ENCODE data around the gene HELZ2.

GRCh38 chr20:63553251-63553932 lies 20.6 kb downstream of the HELZ2 start:
- TF ChIP-seq EP300 (IDR thresholded peaks at IDR 0.05; ENCODE audit: borderline replicate concordance in 1 of 2, low read depth in 1 of 2, low read length in 1 of 2) (no peak), CTCF (IDR thresholded peaks at IDR 0.05) (no peak), YY1 (IDR thresholded peaks at IDR 0.05; ENCODE audit: low read depth) (no peak), FOXM1 (IDR thresholded peaks at IDR 0.05; ENCODE audit: low read depth) (no peak), SMC3 (IDR thresholded peaks at IDR 0.05; ENCODE audit: low read depth, low read length) (no peak), POLR2AphosphoS5 (IDR thresholded peaks at IDR 0.05; ENCODE audit: low read depth, low read length) (0 out of 2 replicates have a peak, but pooled peaks have one; percentile 27)

All from SK-N-SH (cell line).